Suppressor macrophage (primary cell): ENCODE data around the gene TAL1.
"Not testable (repeated sequence)": the region's sequence is repeated elsewhere in the genome, so short reads cannot be mapped to it uniquely, and the experiment has no call there.

Experiments used
- DNase-seq, 4 experiments: peaks; one replicate each; pipeline ENCODE4 v3.0.0-alpha.2; 2020 to 2022

TAL1 gene

GRCh38 chr1:47210666-47211065, 21.4 kb downstream of the TAL1 start:
- no peak for DNase-seq

DNA sequence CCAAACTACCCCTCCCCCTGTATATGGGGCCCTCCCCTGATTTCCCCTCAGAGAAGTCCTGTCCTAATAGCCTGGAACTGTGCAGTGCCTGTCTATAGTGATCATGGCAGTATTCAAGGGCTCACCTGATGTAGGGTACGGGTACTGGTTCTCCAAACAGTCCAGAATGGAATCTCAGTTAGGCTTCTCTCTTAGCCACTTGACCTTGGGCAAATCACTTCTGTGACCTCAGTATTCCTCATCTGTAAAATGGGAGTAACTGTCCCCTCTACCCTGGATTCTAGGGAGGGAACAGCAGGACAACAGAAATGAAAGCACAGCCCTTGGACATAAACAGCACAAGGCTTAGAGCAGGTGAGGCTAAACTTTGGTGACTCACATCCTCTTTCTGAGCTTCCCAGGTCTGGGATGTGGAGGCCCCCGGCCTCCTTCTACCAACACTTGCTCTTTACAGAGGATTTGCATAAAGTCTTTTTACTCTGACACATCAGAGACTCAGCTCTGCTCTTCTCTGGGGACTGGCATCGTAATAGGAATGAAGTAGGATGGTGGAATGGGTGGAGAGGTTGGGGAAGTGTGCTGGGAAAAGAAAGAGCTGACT, 22.2 kb downstream of the TAL1 start:
- DNase-seq: no peak

DNA sequence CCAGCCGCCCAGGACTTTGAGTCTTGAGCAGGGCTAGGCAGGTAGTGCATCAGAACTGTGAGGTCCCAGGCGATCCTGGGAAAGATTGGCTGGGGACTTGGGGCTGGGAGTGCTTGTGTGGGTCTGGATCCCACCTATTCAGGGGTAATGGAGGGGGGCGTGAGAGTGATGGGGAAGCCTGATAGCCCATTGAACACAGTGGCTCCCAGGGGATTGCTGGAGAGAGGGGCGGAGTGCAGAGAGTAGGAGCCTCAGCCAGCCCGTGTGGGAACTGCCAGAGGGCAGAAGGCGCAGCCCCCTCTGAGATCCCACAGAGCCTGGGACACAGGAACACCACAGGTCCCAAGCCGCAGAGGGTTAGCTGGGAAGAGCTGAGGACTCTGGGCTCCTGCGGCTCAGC, 22.9 kb downstream of the TAL1 start:
- DNase-seq: no peak

- no peak for DNase-seq
These were observed 23.6 kb downstream of the TAL1 start for GRCh38 chr1:47208374-47208850.

DNA sequence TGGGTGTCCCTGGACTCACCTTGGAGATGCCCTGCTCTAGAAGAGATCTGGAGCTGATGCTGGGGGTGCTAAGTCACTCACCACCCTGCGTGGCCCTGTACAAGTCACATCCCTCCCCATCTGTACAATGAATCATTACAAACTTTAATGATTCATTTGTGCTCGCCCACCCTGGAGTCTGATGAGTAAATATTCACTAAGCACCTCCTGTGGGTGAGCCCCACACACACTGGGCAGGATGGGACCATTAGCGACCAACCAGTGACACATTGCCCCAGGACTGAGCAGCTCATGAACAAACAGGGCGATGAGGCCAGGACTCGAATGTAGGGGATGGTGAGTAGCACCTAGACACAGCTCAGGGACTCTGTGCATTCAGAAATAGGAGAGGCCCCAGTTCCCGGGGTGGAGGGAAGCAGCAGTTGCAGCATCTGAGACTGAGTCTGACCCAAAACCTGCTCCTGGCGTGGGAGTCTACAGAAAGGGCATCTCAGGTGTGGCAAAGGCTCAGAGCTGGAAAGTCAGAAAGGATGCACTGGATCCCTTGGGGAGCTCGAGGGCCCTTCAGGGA, 24.1 kb downstream of the TAL1 start:
- DNase-seq: no peak

- DNase-seq: no peak
These were observed 26.1 kb downstream of the TAL1 start for GRCh38 chr1:47205918-47206317.

- DNase-seq: not testable (repeated sequence)
These were observed 28.5 kb downstream of the TAL1 start for GRCh38 chr1:47203504-47203903.

DNA sequence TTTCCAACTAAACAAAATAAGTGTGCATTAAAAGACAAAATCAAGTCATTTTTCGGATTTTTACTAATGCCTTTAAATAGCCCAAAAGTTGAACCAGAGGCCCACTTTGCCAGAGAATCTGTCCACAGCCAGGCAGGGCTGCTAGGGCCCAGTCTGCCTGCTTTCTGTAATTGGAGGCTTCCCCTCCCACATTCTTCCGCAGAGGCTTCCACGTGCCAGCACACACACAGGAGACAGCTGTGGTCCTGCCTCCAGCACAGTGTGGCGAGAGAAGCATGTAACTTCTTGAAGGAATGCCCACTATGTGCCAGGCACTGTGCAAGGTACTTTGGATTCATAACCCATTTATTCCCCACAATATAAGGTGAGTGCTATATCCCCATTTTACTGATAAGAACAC, 30.8 kb downstream of the TAL1 start:
- DNase-seq: peak in 1 of 4 experiments; percentile 29

GRCh38 chr1:47198214-47198613, 33.8 kb downstream of the TAL1 start:
- no peak for DNase-seq

GRCh38 chr1:47196622-47197021, 35.4 kb downstream of the TAL1 start:
- DNase-seq: peak in 1 of 4 experiments; percentile 33

- DNase-seq: not testable (repeated sequence)
These were observed 36.0 kb downstream of the TAL1 start for GRCh38 chr1:47195981-47196380.

DNA sequence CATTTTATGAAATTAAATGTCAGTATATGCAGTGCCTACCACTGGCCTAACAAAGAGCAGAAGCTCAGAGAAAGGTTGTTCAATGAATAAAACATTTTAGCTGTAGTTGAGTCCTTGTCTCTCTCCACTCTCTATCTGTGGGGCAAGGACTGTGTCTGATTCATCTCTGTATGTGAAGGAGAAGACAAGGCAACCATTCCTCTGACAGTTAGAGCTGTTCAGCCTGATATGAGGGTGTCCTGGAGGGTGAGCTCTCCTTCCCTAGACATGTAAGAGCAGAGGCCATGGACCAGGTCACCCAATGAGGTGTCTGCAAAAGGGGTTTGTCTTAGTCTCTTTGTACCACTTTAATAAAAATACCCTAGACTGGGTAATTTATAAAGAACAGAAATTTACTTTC, 37.7 kb downstream of the TAL1 start:
- no peak for DNase-seq

- not testable (repeated sequence) for DNase-seq
These were observed 38.5 kb downstream of the TAL1 start for GRCh38 chr1:47193496-47193895.

- peak; percentile 79 to 84 (median 83) for DNase-seq
These were observed 39.3 kb downstream of the TAL1 start for GRCh38 chr1:47192458-47193384.

DNA sequence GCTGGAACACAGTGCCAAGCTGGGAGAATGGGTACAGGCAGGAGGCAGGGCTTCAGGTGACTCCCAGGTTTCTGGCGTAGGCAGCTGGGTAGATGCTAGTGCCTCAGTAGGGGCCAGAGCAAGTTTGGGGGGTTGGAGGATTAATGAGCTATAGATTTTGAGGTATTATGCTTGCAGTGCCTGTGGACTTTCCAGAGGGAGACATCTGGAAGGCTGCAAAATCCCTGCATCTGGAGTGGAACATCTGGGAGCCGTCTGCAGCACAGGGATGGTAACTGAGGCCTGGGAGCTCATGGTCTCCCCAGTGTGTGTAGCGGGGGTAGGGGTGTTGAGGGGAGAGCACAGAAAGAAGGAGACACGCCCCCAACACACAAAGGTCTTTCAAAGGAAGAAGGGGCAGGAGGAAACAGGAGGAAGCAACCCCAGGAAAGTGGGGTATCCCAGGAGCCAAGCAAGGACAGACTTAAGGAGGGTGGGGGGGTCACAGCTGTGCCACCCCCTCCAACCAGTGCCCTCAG, 40.0 kb downstream of the TAL1 start:
- DNase-seq: no peak

DNA sequence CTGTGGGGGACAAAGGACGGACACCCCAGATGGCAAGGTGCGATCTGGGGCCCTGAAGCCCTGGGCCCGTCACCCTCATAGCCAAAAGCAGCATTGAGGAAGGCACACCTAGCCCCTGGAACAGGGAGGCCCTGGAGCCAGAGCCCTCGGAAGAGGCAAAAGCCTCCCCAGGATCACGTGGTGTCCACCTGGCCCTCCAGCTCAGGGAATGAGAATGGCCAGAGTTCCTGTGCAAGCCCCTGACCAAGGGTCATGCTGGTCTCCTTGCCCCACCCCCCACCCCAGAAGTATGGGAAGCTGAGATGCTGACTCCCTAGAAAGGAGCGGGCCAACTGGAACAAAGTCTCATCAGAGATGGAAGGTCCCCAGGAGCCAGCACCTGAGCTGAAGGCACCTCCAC, 41.2 kb downstream of the TAL1 start:
- no peak for DNase-seq

- DNase-seq: no peak
These were observed 41.5 kb downstream of the TAL1 start for GRCh38 chr1:47190509-47190855.

- DNase-seq: peak in 1 of 4 experiments; percentile 30
These were observed 42.0 kb downstream of the TAL1 start, which contains the start of gene PDZK1IP1 for GRCh38 chr1:47189844-47190508. Gene PDZK1IP1, minus strand, starts transcription at chr1:47190036. Its CDS starts 104 bp downstream, at chr1:47189932.

GRCh38 chr1:47188791-47189785, 42.9 kb downstream of the TAL1 start:
- DNase-seq: no peak

DNA sequence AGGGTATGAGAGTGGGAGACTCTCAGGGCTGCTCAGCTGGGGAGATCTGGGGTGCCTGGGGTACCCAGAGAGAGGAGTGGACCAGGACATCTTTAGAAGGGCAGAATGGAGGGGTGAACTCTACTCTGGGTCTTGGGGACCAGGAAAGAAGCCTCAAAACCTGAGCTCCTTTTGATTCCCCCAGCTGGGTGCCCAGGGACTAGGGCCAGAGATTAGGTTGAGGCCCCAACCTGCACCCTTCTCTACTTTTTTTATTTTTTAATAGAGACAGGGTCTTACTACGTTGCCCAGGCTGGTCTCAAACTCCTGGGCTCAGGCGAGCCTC, 44.1 kb downstream of the TAL1 start:
- no peak for DNase-seq

GRCh38 chr1:47187231-47187925, 44.6 kb downstream of the TAL1 start:
- DNase-seq: no peak
